ENCODE data around the gene CCDC183. TPM values are rescaled to one million over a fixed set of nuclear protein-coding genes. Genes with fewer than 3 reads are reported as not detected.

CCDC183 gene
- total RNA-seq, 1 experiment from 2014 or later: 1.1 TPM

DNA sequence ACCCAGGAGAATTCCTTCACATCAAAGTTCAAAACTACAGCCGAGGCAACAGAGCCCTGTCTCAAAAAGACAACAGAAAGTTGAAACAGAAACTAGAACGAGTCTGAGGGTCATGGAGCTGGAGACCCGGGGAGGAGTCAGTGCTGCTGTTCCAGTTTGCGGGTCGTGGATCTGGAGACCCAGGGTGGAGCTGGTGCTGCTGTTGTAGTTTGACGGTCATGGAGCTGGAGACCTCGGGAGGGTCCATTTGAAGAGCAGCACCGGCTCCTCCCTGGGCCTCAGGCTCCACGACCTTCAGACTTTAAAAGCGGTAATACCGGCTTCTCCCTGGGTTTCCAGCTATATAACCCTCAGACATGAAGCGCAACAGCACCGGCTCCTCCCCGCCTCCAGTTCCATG lies 18.8 kb upstream of the CCDC183 start:
- no peak overlapping the region for H2AK5ac ChIP-seq (ENCODE audit: insufficient read length, low read length)
- DNase-seq: no peak
- no peak overlapping the region for H2BK15ac ChIP-seq (ENCODE audit: low read depth, low read length)
- no peaks in the 10 kb centered on the region for H3K9me3 ChIP-seq (ENCODE audit: control insufficient read depth, low read depth, low read length)
- no peak overlapping the region for H2AFZ ChIP-seq (ENCODE audit: low read length)
- no peak overlapping the region for H2BK12ac ChIP-seq (ENCODE audit: insufficient read length, low read depth, low read length)
- no peak overlapping the region for H3K18ac ChIP-seq (ENCODE audit: insufficient read length, low read depth, low read length)
- no peak overlapping the region for H3K23ac ChIP-seq (ENCODE audit: insufficient read length, low read depth, low read length)
- Mint-ChIP-seq H3K36me3 (ENCODE audit: insufficient read depth in 1 of 3, low read depth in 3 of 3) (peaks cover 7 to 11% (median 11%) of the 10 kb centered on the region in 3 experiments), H3K4me3 (no peak overlapping the region), H3K9me3 (peaks cover 24 to 26% of the 10 kb centered on the region in 2 experiments), H3K4me1 (peaks cover 0 to 3% of the 10 kb centered on the region in 2 experiments; a peak in 3 of 4 replicates), H3K27ac (no peak overlapping the region), H3K27me3 (ENCODE audit: low read depth) (peaks cover 61% of the 10 kb centered on the region)
- no peak overlapping the region for H4K91ac ChIP-seq (ENCODE audit: insufficient read length, low read depth, low read length)
- no peak overlapping the region for H3K9ac ChIP-seq (ENCODE audit: extremely low read depth, insufficient read length, low read length)
- H3K14ac ChIP-seq (ENCODE audit: insufficient read depth, low read length): no peak overlapping the region
- H3K27me3 ChIP-seq (ENCODE audit: insufficient read depth, low read length): no peaks in the 10 kb centered on the region; the same call in 1 of the 2 replicates
- H3K4ac ChIP-seq (ENCODE audit: low read depth, low read length): no peak overlapping the region
- no peak overlapping the region for H3K27ac ChIP-seq (ENCODE audit: insufficient read length, low read depth, low read length)
- no peak overlapping the region for H4K5ac ChIP-seq (ENCODE audit: insufficient read length, low read depth, low read length)
- H3T11ph ChIP-seq (ENCODE audit: low read length): no peak overlapping the region
- no peak overlapping the region for H2BK5ac ChIP-seq (ENCODE audit: insufficient read length, low read length)
- no peak for TF ChIP-seq CTCF (conservative IDR thresholded peaks at IDR 0.05)
- H3K4me1 ChIP-seq (ENCODE audit: insufficient read depth, low read length): no peaks in the 10 kb centered on the region
- H3K23me2 ChIP-seq (ENCODE audit: insufficient read length, low read depth, low read length, poor library complexity, severe bottlenecking): no peaks in the 10 kb centered on the region
- no peak overlapping the region for H2BK20ac ChIP-seq (ENCODE audit: low read depth, low read length, poor library complexity, severe bottlenecking)
- H2BK120ac ChIP-seq (ENCODE audit: low read depth, low read length, poor library complexity, severe bottlenecking): no peak overlapping the region
- H3K79me1 ChIP-seq (ENCODE audit: insufficient read depth, low read depth, low read length, poor library complexity, severe bottlenecking): no peaks in the 10 kb centered on the region
- H4K20me1 ChIP-seq (ENCODE audit: control insufficient read depth, insufficient read depth, insufficient read length): no peaks in the 10 kb centered on the region
- no CpG with 5 or more reads among the region's 14 CpGs for WGBS (ENCODE audit: extremely low coverage, insufficient read length, low lambda C conversion rate)
- H3K4me2 ChIP-seq (ENCODE audit: insufficient read depth, insufficient read length, low read length): no peak overlapping the region
- H3K79me2 ChIP-seq (ENCODE audit: insufficient read depth, low read length): no peaks in the 10 kb centered on the region
- no peak overlapping the region for H3K56ac ChIP-seq (ENCODE audit: insufficient read length, low read depth, low read length)
- no peak overlapping the region for H4K8ac ChIP-seq (replicated peaks; ENCODE audit: insufficient read length, low read depth, low read length)
